HEK293 (cell line): Measurements from ENCODE around the gene SKI.

Experiments
- CTCF ChIP-seq: fragments of 450-650 bp; formaldehyde crosslinking; IDR thresholded peaks from 2 replicates; pipeline ENCODE4 v1.5.1; 2016; ENCODE audit warnings: missing biosample characterization, missing genetic modification characterization
- KLF9 ChIP-seq: fragments of 450-650 bp; formaldehyde crosslinking; IDR thresholded peaks from 2 replicates; pipeline ENCODE4 v1.5.1; 2016; ENCODE audit warnings: missing biosample characterization, missing genetic modification characterization, low read depth
- ZEB2 ChIP-seq: fragments of 450-650 bp; formaldehyde crosslinking; IDR thresholded peaks from 2 replicates; pipeline ENCODE4 v1.5.1; 2016; ENCODE audit warnings: missing biosample characterization, missing genetic modification characterization
- ZNF16 ChIP-seq: fragments of 450-650 bp; formaldehyde crosslinking; IDR thresholded peaks from 2 replicates; pipeline ENCODE4 v1.5.1; 2016; ENCODE audit warnings: low read depth, missing biosample characterization, missing genetic modification characterization
- ZNF24 ChIP-seq: fragments of 450-650 bp; formaldehyde crosslinking; IDR thresholded peaks from 2 replicates; pipeline ENCODE4 v1.5.1; 2016; ENCODE audit warnings: missing biosample characterization, missing genetic modification characterization
- ZNF26 ChIP-seq: fragments of 450-650 bp; formaldehyde crosslinking; IDR thresholded peaks from 2 replicates; pipeline ENCODE4 v1.5.1; 2016; ENCODE audit warnings: missing biosample characterization, missing genetic modification characterization
- ZNF513 ChIP-seq: fragments of 450-650 bp; IDR thresholded peaks from 2 replicates; pipeline ENCODE4 v1.5.1; 2018; ENCODE audit warnings: missing biosample characterization, missing genetic modification characterization
- ZNF621 ChIP-seq: fragments of 450-650 bp; formaldehyde crosslinking; IDR thresholded peaks from 2 replicates; pipeline ENCODE4 v1.5.1; 2017; ENCODE audit warnings: missing biosample characterization, missing genetic modification characterization

- TF ChIP-seq ZNF24 (tag by site-specific recombination) (no peak), CTCF (tag by site-specific recombination) (no peak), ZNF513 (no peak), ZEB2 (tag by site-specific recombination) (no peak), KLF9 (no peak), ZNF16 (tag by site-specific recombination) (no peak), ZNF26 (tag by site-specific recombination) (no peak), ZNF621 (no peak)
Measured at GRCh38 chr1:2303016-2303775, 75.1 kb downstream of the SKI start.
